H1 (cell line): Measurements from ENCODE around the gene DLG1. TPM values are rescaled to one million over a fixed set of nuclear protein-coding genes. Genes with fewer than 3 reads are reported as not detected.

Experiments used
- CTCF ChIA-PET: fragments of 300-600 bp; sonication (Branson Sonifier 250); formaldehyde crosslinking; loops from one replicate; lab custom pipeline; 2021; ENCODE audit not compliant: partially characterized antibody; lab: Charles Lee
- POLR2A ChIA-PET: fragments of 300-600 bp; sonication (Branson Sonifier 250); formaldehyde crosslinking; loops from one replicate; lab custom pipeline; 2021; ENCODE audit warnings: inconsistent platforms; ENCODE audit not compliant: partially characterized antibody; lab: Charles Lee
- DNase-seq, 2 experiments: peaks; one replicate each; pipeline versions ENCODE4 v3.0.0 to v3.0.0-alpha.2; 2010 to 2022; ENCODE audit warnings: low spot score in 2 of 2, low read depth in 1 of 2, mixed read lengths in 1 of 2
- FAIRE-seq: peaks from 2 replicates; lab custom pipeline; 2011; peaks lifted over from hg19 to GRCh38; lab: Jason Lieb, UNC
- H2AFZ ChIP-seq: 2 replicates; pipeline ENCODE4 v1.8.1; 2012; ENCODE audit warnings: low read length, inconsistent platforms
- H2AK5ac ChIP-seq: 2 replicates; pipeline ENCODE4 v1.6.1; 2013; ENCODE audit warnings: low read depth, low read length
- H2BK120ac ChIP-seq: replicated peaks from 2 replicates; pipeline ENCODE3; 2013; ENCODE audit warnings: low read depth, low read length, inconsistent platforms
- H2BK12ac ChIP-seq: 2 replicates; pipeline ENCODE4 v1.6.1; 2013; ENCODE audit warnings: low read depth, low read length
- H2BK15ac ChIP-seq: 2 replicates; pipeline ENCODE4 v1.6.1; 2013; ENCODE audit warnings: low read length
- H2BK20ac ChIP-seq: 2 replicates; pipeline ENCODE4 v1.6.1; 2013; ENCODE audit warnings: low read length
- H2BK5ac ChIP-seq: 2 replicates; pipeline ENCODE4 v1.6.1; 2013; ENCODE audit warnings: low read depth, low read length
- H3K14ac ChIP-seq: 2 replicates; pipeline ENCODE4 v1.6.1; 2013; ENCODE audit warnings: inconsistent platforms; ENCODE audit not compliant: insufficient read length
- H3K18ac ChIP-seq: 2 replicates; pipeline ENCODE4 v1.6.1; 2013; ENCODE audit warnings: low read length; ENCODE audit errors: extremely low read depth
- H3K23ac ChIP-seq: 2 replicates; pipeline ENCODE4 v1.6.1; 2013; ENCODE audit warnings: inconsistent platforms; ENCODE audit not compliant: insufficient read length
- H3K23me2 ChIP-seq: 2 replicates; pipeline ENCODE4 v1.6.1; 2013; ENCODE audit warnings: low read depth, low read length
- H3K27ac ChIP-seq: 2 replicates; pipeline ENCODE4 v1.6.1; 2011; ENCODE audit warnings: low read depth, low read length, inconsistent platforms
- H3K27me3 ChIP-seq, 4 experiments: replicated peaks in 1 of 4; 1 replicate in 1 of 4; 2 replicates in 3 of 4; pipeline versions ENCODE4 v1.6.1 to v1.8.1; 2011 to 2013; ENCODE audit warnings: low read length in 3 of 4, mild to moderate bottlenecking in 3 of 4, inconsistent platforms in 2 of 4, mixed read lengths in 2 of 4, moderate library complexity in 1 of 4; ENCODE audit not compliant: control insufficient read depth in 3 of 4, insufficient read depth in 3 of 4; ENCODE audit errors: extremely low read depth in 1 of 4
- H3K36me3 ChIP-seq, 4 experiments: 2 replicates each; pipeline versions ENCODE4 v1.6.1 to v1.8.1; 2011 to 2013; ENCODE audit warnings: mild to moderate bottlenecking in 4 of 4, low read length in 3 of 4, moderate library complexity in 2 of 4, control low read depth in 1 of 4, inconsistent platforms in 1 of 4; ENCODE audit not compliant: insufficient read depth in 4 of 4, control insufficient read depth in 2 of 4
- H3K4ac ChIP-seq: replicated peaks from 2 replicates; pipeline ENCODE3; 2013; ENCODE audit warnings: low read length, low read depth, mixed read lengths, inconsistent platforms; ENCODE audit not compliant: insufficient read length
- H3K4me1 ChIP-seq, 4 experiments: replicated peaks in 1 of 4; 1 replicate in 1 of 4; 2 replicates in 3 of 4; pipeline versions ENCODE4 v1.6.1 to v1.8.1; 2011 to 2013; ENCODE audit warnings: low read length in 3 of 4, inconsistent platforms in 2 of 4, mixed read lengths in 1 of 4; ENCODE audit not compliant: insufficient read depth in 4 of 4, control insufficient read depth in 3 of 4
- H3K4me2 ChIP-seq, 2 experiments: 2 replicates each; pipeline versions ENCODE4 v1.6.1 to v1.8.1; 2011 to 2013; ENCODE audit warnings: low read depth in 2 of 2, low read length in 2 of 2, control low read depth in 1 of 2, inconsistent platforms in 1 of 2, mild to moderate bottlenecking in 1 of 2; ENCODE audit not compliant: insufficient read depth in 1 of 2
- H3K4me3 ChIP-seq, 4 experiments: fragments of 200-600, 300-600 bp in 1 of 4; sonication (generic), shearing (Covaris generic), sonication (Bioruptor Twin) in 1 of 4; 2 replicates each; pipeline versions ENCODE4 v1.5.1 to v1.8.1; 2011 to 2016; ENCODE audit warnings: low read length in 4 of 4, low read depth in 3 of 4, control low read depth in 2 of 4, inconsistent platforms in 2 of 4, mild to moderate bottlenecking in 2 of 4, mixed read lengths in 1 of 4, moderate library complexity in 1 of 4; ENCODE audit not compliant: insufficient read depth in 2 of 4; ENCODE audit errors: extremely low read depth in 1 of 4
- H3K56ac ChIP-seq: replicated peaks from 2 replicates; pipeline ENCODE3; 2013; ENCODE audit warnings: low read depth, mild to moderate bottlenecking, mixed read lengths, low read length, inconsistent platforms; ENCODE audit not compliant: insufficient read length
- H3K79me1 ChIP-seq: 2 replicates; pipeline ENCODE4 v1.6.1; 2013; ENCODE audit warnings: low read depth, low read length, control low read depth
- H3K79me2 ChIP-seq, 2 experiments: 2 replicates each; pipeline versions ENCODE4 v1.6.1 to v1.8.1; 2012 to 2013; ENCODE audit warnings: low read length in 2 of 2, mild to moderate bottlenecking in 2 of 2, inconsistent platforms in 1 of 2; ENCODE audit not compliant: insufficient read depth in 2 of 2, control insufficient read depth in 1 of 2
- H3K9ac ChIP-seq, 4 experiments: replicated peaks in 1 of 4; 1 replicate in 1 of 4; 2 replicates in 3 of 4; pipeline versions ENCODE4 v1.6.1 to v1.8.1; 2011 to 2013; ENCODE audit warnings: low read depth in 3 of 4, low read length in 3 of 4, control low read depth in 2 of 4, mild to moderate bottlenecking in 2 of 4, moderate library complexity in 2 of 4, inconsistent platforms in 1 of 4; ENCODE audit errors: extremely low read depth in 1 of 4
- H3K9me3 ChIP-seq, 2 experiments: 2 replicates each; pipeline versions ENCODE4 v1.6.1 to v1.8.1; 2012 to 2013; ENCODE audit warnings: mild to moderate bottlenecking in 2 of 2, moderate library complexity in 2 of 2, control low read depth in 1 of 2, inconsistent platforms in 1 of 2, low read depth in 1 of 2, low read length in 1 of 2, mixed read lengths in 1 of 2; ENCODE audit not compliant: insufficient read depth in 2 of 2
- H4K20me1 ChIP-seq, 2 experiments: replicated peaks in 1 of 2; 2 replicates each; pipeline versions ENCODE3 to v1.8.1; 2011 to 2013; ENCODE audit warnings: inconsistent platforms in 2 of 2, low read length in 2 of 2, mild to moderate bottlenecking in 1 of 2; ENCODE audit not compliant: insufficient read depth in 2 of 2, control insufficient read depth in 1 of 2
- H4K5ac ChIP-seq: 2 replicates; pipeline ENCODE4 v1.6.1; 2013; ENCODE audit warnings: low read length, low read depth, mixed read lengths, inconsistent platforms; ENCODE audit not compliant: insufficient read length
- H4K8ac ChIP-seq: 2 replicates; pipeline ENCODE4 v1.8.0; 2013; ENCODE audit warnings: mild to moderate bottlenecking, moderate library complexity, low read length, inconsistent platforms; ENCODE audit not compliant: insufficient read depth; ENCODE audit errors: extremely low read depth
- H4K91ac ChIP-seq: replicated peaks from 2 replicates; pipeline ENCODE3; 2013; ENCODE audit warnings: low read length, mixed read lengths, inconsistent platforms; ENCODE audit not compliant: insufficient read length
- CHD1 ChIP-seq: IDR thresholded peaks from 2 replicates; pipeline ENCODE4 v1.6.1; 2012; ENCODE audit warnings: low read depth, low read length, improper control_type of control experiment
- EP300 ChIP-seq, 2 experiments: IDR thresholded peaks; 1 replicate in 1 of 2; 2 replicates in 1 of 2; pipeline ENCODE4 v1.6.1; 2011 to 2012; ENCODE audit warnings: low read depth in 2 of 2, low read length in 2 of 2, mild to moderate bottlenecking in 2 of 2, borderline replicate concordance in 1 of 2, inconsistent platforms in 1 of 2, moderate library complexity in 1 of 2
- KDM1A ChIP-seq: fragments of 200-600, 300-600 bp; sonication (generic); IDR thresholded peaks from 2 replicates; pipeline ENCODE4 v1.7.1; 2016; ENCODE audit warnings: mild to moderate bottlenecking, low read length, borderline replicate concordance
- KDM5A ChIP-seq: fragments of 200-600 bp; IDR thresholded peaks from 2 replicates; pipeline ENCODE4 v1.7.1; 2012; ENCODE audit warnings: mild to moderate bottlenecking, low read length, inconsistent platforms, mixed read lengths
- MAFK ChIP-seq: IDR thresholded peaks from 2 replicates; pipeline ENCODE4 v1.6.1; 2012; ENCODE audit warnings: low read depth, mild to moderate bottlenecking, improper control_type of control experiment, low read length
- RAD21 ChIP-seq, 2 experiments: IDR thresholded peaks in 1 of 2; conservative IDR thresholded peaks in 1 of 2; 2 replicates each; pipeline ENCODE4 v1.6.1; 2011; ENCODE audit warnings: low read depth in 2 of 2, low read length in 2 of 2, improper control_type of control experiment in 1 of 2, inconsistent platforms in 1 of 2, mild to moderate bottlenecking in 1 of 2, moderate library complexity in 1 of 2
- SIX5 ChIP-seq: IDR thresholded peaks from 2 replicates; pipeline ENCODE4 v1.6.1; 2011; ENCODE audit warnings: mild to moderate bottlenecking, low read depth, low read length
- SUZ12 ChIP-seq: fragments of 200-600 bp; sonication (generic); IDR thresholded peaks from 2 replicates; pipeline ENCODE4 v1.6.1; 2012; ENCODE audit warnings: mild to moderate bottlenecking, inconsistent platforms, low read length, moderate library complexity, mixed read lengths
- USF2 ChIP-seq: IDR thresholded peaks from 2 replicates; pipeline ENCODE4 v1.6.1; 2011; ENCODE audit warnings: low read length, improper control_type of control experiment
- WGBS, 2 experiments: shearing (Covaris generic) in 1 of 2; methylation state at CpG; one replicate each; pipeline versions ENCODE4 v1.1.6 to v1.1.7; 2013 to 2015; ENCODE audit warnings: low lambda C conversion rate in 2 of 2, mixed read lengths in 2 of 2, inconsistent platforms in 1 of 2, low coverage in 1 of 2, missing lambda C conversion rate in 1 of 2; ENCODE audit not compliant: insufficient replicate concordance in 2 of 2, insufficient coverage in 1 of 2, insufficient read length in 1 of 2; ENCODE audit errors: extremely low coverage in 1 of 2, missing lambda C conversion rate in 1 of 2; 5-methylcytosine and 5-hydroxymethylcytosine counted together
- polyA plus RNA-seq, 7 experiments: library from polyadenylated mRNA; depleted of rRNA in 3 of 7; stranded (reverse) in 5 of 7; unstranded in 2 of 7; fragments of >200 nt in 5 of 7; fragments of 200-250 nt in 2 of 7; gene quantifications; 1 replicate in 5 of 7; 2 replicates in 1 of 7; 4 replicates in 1 of 7; pipeline versions ENCODE4 v1.2.1 to v1.2.3, GENCODE V29; 2011 to 2013; ENCODE audit warnings: missing spikeins in 2 of 7, mixed read lengths in 2 of 7
- total RNA-seq: library from RNA; stranded (reverse); fragmentation: NEBNext Ultra II Directional; extraction: Animal tissue kit (Norgen Biotek cat#: 25700); gene quantifications from 2 replicates; pipeline ENCODE4 v1.2.1, GENCODE V29; 2021

The DLG1 gene
- total and polyA plus RNA-seq, 2 of the 8 experiments (the other 6 are each of a cell fraction or from before 2014, with no cell fraction given): 13.4 to 78.8 TPM

GRCh38 chr3:197328198-197328597, 29.8 kb upstream of the DLG1 start:
- FAIRE-seq: no peak
- 91% methylated on average over 6 of the region's 6 CpGs; no CpG with 5 or more reads in 1 of the 2 experiments for WGBS, 2 experiments
- Histone ChIP-seq H3K27ac (no peak overlapping the region), H4K8ac (no peak overlapping the region), H3K23ac (no peak overlapping the region), H3K14ac (no peak overlapping the region), H3K4me3 (no peak overlapping the region), H3K36me3 (no peaks in the 10 kb centered on the region), H4K20me1 (no peaks in the 10 kb centered on the region), H2AFZ (no peak overlapping the region), H3K9ac (no peak overlapping the region), H2BK5ac (no peak overlapping the region), H3K23me2 (no peaks in the 10 kb centered on the region), H2BK15ac (no peak overlapping the region), H3K18ac (no peak overlapping the region), H3K4me1 (no peaks in the 10 kb centered on the region), H4K5ac (no peak overlapping the region), H2BK120ac (no peak overlapping the region), H3K79me1 (no peaks in the 10 kb centered on the region), H3K56ac (no peak overlapping the region), H3K4me2 (no peak overlapping the region), H3K79me2 (no peaks in the 10 kb centered on the region), H3K4ac (no peak overlapping the region), H3K27me3 (no peaks in the 10 kb centered on the region; a peak in 1 of 7 replicates), H2BK20ac (no peak overlapping the region), H4K91ac (no peak overlapping the region), H2BK12ac (no peak overlapping the region), H2AK5ac (no peak overlapping the region), H3K9me3 (no peaks in the 10 kb centered on the region)
- ChIA-PET POLR2A (no interaction called here), CTCF (interaction anchor here (0.6 to 0.9 kb wide), 2 partner anchors 8 to 174 kb away, joined by 3 read pairs; no protein-coding TSS in a partner anchor)
- TF ChIP-seq CHD1 (no peak), KDM1A (no peak), KDM5A (no peak), SIX5 (no peak), EP300 (IDR thresholded peaks at IDR 0.05; ENCODE audit: borderline replicate concordance in 1 of 2, low read depth in 2 of 2, low read length in 2 of 2) (no peak), MAFK (no peak), USF2 (no peak), RAD21 (IDR thresholded peaks at IDR 0.05 in 1 of 2, conservative IDR thresholded peaks at IDR 0.05 in 1 of 2; ENCODE audit: low read depth in 2 of 2, low read length in 2 of 2) (no peak), SUZ12 (no peak)
- DNase-seq: no peak
